ENCODE measurements around the gene RBM23. TPM values are rescaled to one million over a fixed set of nuclear protein-coding genes. Genes with fewer than 3 reads are reported as not detected.

The RBM23 gene
- total and polyA plus RNA-seq, 9 of the 15 experiments (the other 6 are each of a cell fraction or from before 2014, with no cell fraction given): 46.0 to 102 (median 58.5) TPM

DNA sequence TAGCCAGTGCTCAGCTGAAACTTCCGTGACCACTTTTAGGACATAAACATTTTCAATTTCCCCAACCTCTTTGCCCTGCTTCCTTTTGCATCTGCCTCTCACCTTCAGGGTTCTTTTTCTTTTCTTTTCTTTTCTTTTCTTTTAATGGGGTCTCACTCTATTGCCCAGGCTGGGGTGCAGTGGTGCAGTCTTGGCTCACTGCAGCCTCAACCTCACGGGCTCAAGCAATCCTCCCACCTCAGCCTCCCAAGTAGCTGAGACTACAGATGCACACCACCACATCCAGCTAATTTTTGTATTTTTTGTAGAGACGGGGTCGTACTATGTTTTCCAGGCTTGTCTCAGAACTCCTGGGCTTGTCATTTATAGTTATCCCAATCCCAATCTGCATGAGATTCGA, 52.1 kb downstream of the RBM23 start:
- 87% methylated on average over 5 of the region's 5 CpGs for WGBS (ENCODE audit: insufficient coverage, low coverage, missing lambda C conversion rate)
- no peaks in the 10 kb centered on the region for H3K27me3 ChIP-seq (ENCODE audit: control insufficient read depth in 2 of 2, insufficient read depth in 2 of 2, low read length in 2 of 2)
- intact Hi-C loops (cut with micrococcal nuclease) (no loop called here), in situ Hi-C loops (cut with MboI) (no loop called here)
- TF ChIP-seq TBL1XR1 (IDR thresholded peaks at IDR 0.05; ENCODE audit: low read length in 2 of 2) (no peak), ELF2 (CRISPR knock-in tag; IDR thresholded peaks at IDR 0.05) (no peak), ZNF121 (CRISPR knock-in tag; conservative IDR thresholded peaks at IDR 0.05) (peak; percentile 82)
- ChIA-PET POLR2A (interaction anchor here (0.7 to 1.0 kb wide), 2 partner anchors 27 to 37 kb away, joined by 3 read pairs; no protein-coding TSS in a partner anchor), CTCF (ENCODE audit: low intra/inter-chr PET ratio) (interaction anchor here (0.6 to 0.8 kb wide), 2 partner anchors 49 to 89 kb away, joined by 3 to 5 read pairs; no protein-coding TSS in a partner anchor)
- ATAC-seq: no peak
- BruUV-seq (replicated peaks): no TSS peak
- H3K36me3 ChIP-seq (ENCODE audit: control insufficient read depth, insufficient read depth, low read length): no peaks in the 10 kb centered on the region
- no peaks in the 10 kb centered on the region for H3K9me3 ChIP-seq (replicated peaks; ENCODE audit: control insufficient read depth, insufficient read depth, low read depth, low read length)
- peaks cover 2% of the 10 kb centered on the region; the same call in 1 of the 3 replicates for H3K79me2 ChIP-seq (ENCODE audit: control insufficient read depth, insufficient read depth, low read length)
- no peak overlapping the region for H3K27ac ChIP-seq (ENCODE audit: extremely low read depth, low read depth, low read length)
- DNase-seq (ENCODE audit: extremely low read depth in 1 of 4, low spot score in 3 of 4): no peak
- H3K9me1 ChIP-seq (ENCODE audit: control insufficient read depth, insufficient read depth, low read length): no peaks in the 10 kb centered on the region
- no peak for FAIRE-seq
- H3K4me1 ChIP-seq (replicated peaks in 1 of 2; ENCODE audit: control insufficient read depth in 2 of 2, insufficient read depth in 2 of 2, low read length in 2 of 2): peaks cover 18 to 22% of the 10 kb centered on the region in 2 experiments
- H2AFZ ChIP-seq (ENCODE audit: low read depth, low read length): no peak overlapping the region
- no peaks in the 10 kb centered on the region for H4K20me1 ChIP-seq (replicated peaks; ENCODE audit: control insufficient read depth, insufficient read depth, low read length)
- no peak overlapping the region for H3K9ac ChIP-seq (ENCODE audit: insufficient read depth in 1 of 2, low read depth in 2 of 2, low read length in 2 of 2)
- no peak overlapping the region for H3K4me3 ChIP-seq
- no peak overlapping the region for H3K4me2 ChIP-seq (ENCODE audit: insufficient read depth, low read length)

Measured in K562 (cell line).